BLaER1 treated with 17β-estradiol and CSF1 and Interleukin-3, amounts not matched to agents 10 nM and 100 nM (cell line): ENCODE measurements around the gene TTC7B.

Source experiments
- H3K27ac ChIP-seq, 11 experiments: shearing (Covaris generic); formaldehyde crosslinking; 2 replicates each; pipeline ENCODE4 v1.8.1; 2022
- H3K27me3 ChIP-seq, 11 experiments: shearing (Covaris generic); formaldehyde crosslinking; 2 replicates each; pipeline ENCODE4 v1.8.1; 2022
- H3K36me3 ChIP-seq, 11 experiments: shearing (Covaris generic); formaldehyde crosslinking; 2 replicates each; pipeline ENCODE4 v1.8.1; 2022
- H3K4me1 ChIP-seq, 10 experiments: shearing (Covaris generic); formaldehyde crosslinking; 2 replicates each; pipeline ENCODE4 v1.8.1; 2022
- H3K4me2 ChIP-seq, 11 experiments: shearing (Covaris generic); formaldehyde crosslinking; 2 replicates each; pipeline ENCODE4 v1.8.1; 2022
- H3K4me3 ChIP-seq, 10 experiments: shearing (Covaris generic); formaldehyde crosslinking; 2 replicates each; pipeline ENCODE4 v1.8.1; 2022
- H3K9ac ChIP-seq, 11 experiments: shearing (Covaris generic); formaldehyde crosslinking; 2 replicates each; pipeline ENCODE4 v1.8.1; 2022
- H3K9me3 ChIP-seq, 11 experiments: shearing (Covaris generic); formaldehyde crosslinking; replicated peaks in 1 of 11; 2 replicates each; pipeline ENCODE4 v1.8.1; 2022
- H4K20me1 ChIP-seq, 11 experiments: shearing (Covaris generic); formaldehyde crosslinking; 2 replicates each; pipeline ENCODE4 v1.8.1; 2022
- Cebpa-rat ChIP-seq, 11 experiments: shearing (Covaris generic); IDR thresholded peaks; 2 replicates each; pipeline ENCODE4 v1.8.1; 2022

The TTC7B gene

GRCh38 chr14:90759370-90760077 is 56.7 kb downstream of the TTC7B start:
- H3K4me2 ChIP-seq: peak overlapping the region; percentile 83 to 99 (median 96)
- H4K20me1 ChIP-seq: no peaks in the 10 kb centered on the region
- no peaks in the 10 kb centered on the region for H3K27me3 ChIP-seq
- H3K9me3 ChIP-seq: peaks cover 21 to 29% (median 25%) of the 10 kb centered on the region in 11 experiments
- H3K4me3 ChIP-seq: peak overlapping the region; percentile 39 to 64 (median 58); a peak in 16 of 20 replicates
- peaks cover 26 to 38% (median 32%) of the 10 kb centered on the region in 10 experiments for H3K4me1 ChIP-seq
- TF ChIP-seq Cebpa-rat (IDR thresholded peaks at IDR 0.05): no peak
- H3K27ac ChIP-seq: peak overlapping the region; percentile 81 to 93 (median 90); a peak in 21 of 22 replicates
- H3K36me3 ChIP-seq: peaks cover 0 to 14% (median 10%) of the 10 kb centered on the region in 11 experiments; a peak in 6 of 22 replicates
- H3K9ac ChIP-seq: peak overlapping the region; percentile 75 to 87 (median 84)

DNA sequence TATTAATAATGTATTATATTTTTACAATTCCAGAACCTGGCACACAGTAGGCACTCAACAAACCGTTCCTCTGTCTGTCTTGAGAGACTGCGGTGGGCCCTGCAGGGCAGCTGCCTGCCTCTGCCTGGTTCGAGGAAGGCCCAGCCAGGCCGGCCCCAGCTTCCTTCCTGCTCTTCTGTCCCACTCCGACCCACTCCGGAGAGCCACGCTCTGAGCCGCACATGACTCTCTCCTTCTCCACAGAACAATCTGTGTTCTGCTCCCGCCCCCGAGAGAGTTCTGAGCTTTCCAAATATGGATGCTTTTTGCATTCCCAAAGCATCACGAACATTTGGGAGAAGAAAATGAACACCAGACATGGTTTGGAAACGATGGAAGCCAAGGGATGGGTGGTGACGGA is 57.3 kb downstream of the TTC7B start:
- Histone ChIP-seq H3K27ac (peak overlapping the region; percentile 81 to 93 (median 90)), H3K36me3 (peaks cover 0 to 11% (median 9%) of the 10 kb centered on the region in 11 experiments; a peak in 6 of 22 replicates), H3K27me3 (no peaks in the 10 kb centered on the region), H3K4me2 (peak overlapping the region; percentile 83 to 99 (median 96)), H3K4me1 (peaks cover 26 to 38% (median 32%) of the 10 kb centered on the region in 10 experiments), H4K20me1 (no peaks in the 10 kb centered on the region), H3K4me3 (peak overlapping the region; percentile 39 to 64 (median 58)), H3K9me3 (peaks cover 17 to 24% (median 20%) of the 10 kb centered on the region in 11 experiments), H3K9ac (peak overlapping the region; percentile 75 to 87 (median 84))
- no peak for TF ChIP-seq Cebpa-rat (IDR thresholded peaks at IDR 0.05)

GRCh38 chr14:90758028-90758889 is 58.0 kb downstream of the TTC7B start:
- peak overlapping the region; percentile 85 to 99 (median 96) for H3K4me2 ChIP-seq
- 0 out of 22 replicates have a peak, but pooled peaks cover 0 to 2% (median 0%) of the 10 kb centered on the region in 11 experiments for H4K20me1 ChIP-seq
- peaks cover 10 to 17% (median 13%) of the 10 kb centered on the region in 11 experiments for H3K9me3 ChIP-seq
- H3K9ac ChIP-seq: peak overlapping the region; percentile 75 to 87 (median 84)
- H3K4me3 ChIP-seq: peak overlapping the region; percentile 47 to 68 (median 58)
- no peak for TF ChIP-seq Cebpa-rat (IDR thresholded peaks at IDR 0.05)
- peaks cover 0 to 11% (median 7%) of the 10 kb centered on the region in 11 experiments; a peak in 6 of 22 replicates for H3K36me3 ChIP-seq
- peak overlapping the region; percentile 81 to 93 (median 90) for H3K27ac ChIP-seq
- H3K27me3 ChIP-seq: no peaks in the 10 kb centered on the region
- peaks cover 26 to 38% (median 32%) of the 10 kb centered on the region in 10 experiments for H3K4me1 ChIP-seq

GRCh38 chr14:90757452-90757851 is 58.8 kb downstream of the TTC7B start:
- Histone ChIP-seq H3K27ac (no peak overlapping the region), H3K9me3 (peaks cover 2 to 8% (median 5%) of the 10 kb centered on the region in 11 experiments; a peak in 20 of 22 replicates), H3K4me2 (peak overlapping the region; percentile 66 to 88 (median 81); a peak in 20 of 22 replicates), H4K20me1 (0 out of 22 replicates have a peak, but pooled peaks cover 0 to 3% (median 0%) of the 10 kb centered on the region in 11 experiments), H3K36me3 (peaks cover 0 to 3% (median 0%) of the 10 kb centered on the region in 11 experiments; a peak in 4 of 22 replicates), H3K4me3 (no peak overlapping the region; a peak in 1 of 20 replicates), H3K9ac (no peak overlapping the region), H3K4me1 (peaks cover 26 to 38% (median 32%) of the 10 kb centered on the region in 10 experiments), H3K27me3 (no peaks in the 10 kb centered on the region)
- TF ChIP-seq Cebpa-rat (IDR thresholded peaks at IDR 0.05): no peak

GRCh38 chr14:90756755-90757345 is 59.4 kb downstream of the TTC7B start:
- no peak for TF ChIP-seq Cebpa-rat (IDR thresholded peaks at IDR 0.05)
- H3K27me3 ChIP-seq: no peaks in the 10 kb centered on the region
- H3K4me1 ChIP-seq: peaks cover 26 to 38% (median 32%) of the 10 kb centered on the region in 10 experiments
- H3K36me3 ChIP-seq: no peaks in the 10 kb centered on the region; a peak in 1 of 22 replicates
- no peak overlapping the region for H3K4me3 ChIP-seq
- H4K20me1 ChIP-seq: 0 out of 22 replicates have a peak, but pooled peaks cover 0 to 3% (median 0%) of the 10 kb centered on the region in 11 experiments
- no peak overlapping the region for H3K27ac ChIP-seq
- no peak overlapping the region for H3K9ac ChIP-seq
- H3K9me3 ChIP-seq: peaks cover 0 to 2% (median 0%) of the 10 kb centered on the region in 11 experiments; a peak in 2 of 22 replicates
- H3K4me2 ChIP-seq: no peak overlapping the region; a peak in 1 of 22 replicates

- Histone ChIP-seq H3K4me1 (peaks cover 23 to 31% (median 29%) of the 10 kb centered on the region in 10 experiments), H3K27me3 (no peaks in the 10 kb centered on the region), H4K20me1 (0 out of 22 replicates have a peak, but pooled peaks cover 0 to 3% (median 0%) of the 10 kb centered on the region in 11 experiments), H3K27ac (no peak overlapping the region), H3K9me3 (peaks cover 0 to 3% (median 0%) of the 10 kb centered on the region in 11 experiments; a peak in 4 of 22 replicates), H3K4me2 (no peak overlapping the region), H3K4me3 (no peak overlapping the region), H3K36me3 (0 out of 22 replicates have a peak, but pooled peaks cover 0 to 1% (median 0%) of the 10 kb centered on the region in 11 experiments), H3K9ac (no peak overlapping the region)
- TF ChIP-seq Cebpa-rat (IDR thresholded peaks at IDR 0.05): no peak
Measured at GRCh38 chr14:90755661-90756304, 60.4 kb downstream of the TTC7B start.

DNA sequence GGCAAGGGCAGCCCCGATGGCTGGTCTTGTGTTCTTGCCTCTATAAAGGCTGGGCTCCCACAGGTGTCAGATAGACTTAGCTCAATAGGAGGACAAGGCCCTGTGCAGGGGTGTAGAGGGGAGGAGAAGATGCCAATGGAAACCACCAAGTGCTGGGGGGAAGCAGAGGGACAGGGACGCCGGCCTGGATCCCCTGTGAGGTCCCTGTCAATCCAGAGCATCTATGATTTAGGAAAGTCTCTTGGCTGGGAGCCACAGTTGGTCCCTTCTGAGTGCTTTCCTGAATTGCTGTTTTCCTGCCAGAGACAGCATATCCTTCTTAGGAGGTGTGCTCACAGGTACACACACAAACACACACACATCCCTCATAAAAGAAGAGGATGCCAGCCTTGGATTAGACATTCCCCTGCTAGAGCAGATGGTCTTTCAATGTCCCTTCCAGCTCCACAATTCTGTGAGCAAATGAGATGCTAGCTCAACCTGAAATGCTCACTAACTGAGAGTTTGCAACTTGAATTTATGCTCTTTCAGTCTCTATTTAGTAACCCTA is 62.7 kb downstream of the TTC7B start:
- peaks cover under 1 to 9% (median 6%) of the 10 kb centered on the region in 10 experiments; a peak in 19 of 20 replicates for H3K4me1 ChIP-seq
- H3K9me3 ChIP-seq: peaks cover 20 to 25% (median 22%) of the 10 kb centered on the region in 11 experiments
- no peaks in the 10 kb centered on the region for H3K27me3 ChIP-seq
- no peak overlapping the region for H3K4me3 ChIP-seq
- TF ChIP-seq Cebpa-rat (IDR thresholded peaks at IDR 0.05): no peak
- H3K36me3 ChIP-seq: peaks cover 0 to 20% (median 6%) of the 10 kb centered on the region in 11 experiments; a peak in 5 of 22 replicates
- no peak overlapping the region for H3K27ac ChIP-seq
- H3K4me2 ChIP-seq: no peak overlapping the region
- H4K20me1 ChIP-seq: 0 out of 22 replicates have a peak, but pooled peaks cover 0 to 3% (median 0%) of the 10 kb centered on the region in 11 experiments
- H3K9ac ChIP-seq: no peak overlapping the region
